Measurements from ENCODE around the gene RNF180. TPM values are rescaled to one million over a fixed set of nuclear protein-coding genes. Genes with fewer than 3 reads are reported as not detected.

RNF180 gene
- polyA plus RNA-seq, 1 donor from 2014 or later: 6.4 TPM

DNA sequence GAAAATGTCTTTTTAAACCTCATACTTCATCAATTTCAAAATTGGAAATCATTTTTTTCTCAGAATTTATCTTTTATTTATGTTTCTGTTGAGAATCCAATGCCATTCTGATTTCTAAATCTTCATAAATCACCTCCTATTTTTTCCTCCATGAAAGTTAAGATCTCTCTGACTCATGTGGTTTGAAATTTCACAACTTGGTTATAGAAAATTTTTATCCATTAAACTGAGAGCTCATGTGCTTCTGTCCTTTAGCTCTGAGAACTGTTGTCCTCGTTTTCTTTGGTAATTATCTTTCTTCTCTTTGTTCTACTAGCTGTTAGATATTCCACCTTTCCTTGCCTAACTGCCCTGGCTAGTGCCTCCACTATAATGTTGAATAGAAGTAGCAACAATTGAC lies 1.5 kb upstream of the RNF180 start:
- Histone ChIP-seq H3K4me3 (ENCODE audit: low read length) (no peak overlapping the region), H3K9me3 (ENCODE audit: low read length) (no peaks in the 10 kb centered on the region), H3K36me3 (ENCODE audit: insufficient read depth, low read length) (no peaks in the 10 kb centered on the region), H4K20me1 (ENCODE audit: insufficient read depth) (no peaks in the 10 kb centered on the region), H2AFZ (ENCODE audit: low read depth, low read length) (no peak overlapping the region), H3K9me2 (ENCODE audit: insufficient read depth, low read length) (no peaks in the 10 kb centered on the region), H3K27me3 (ENCODE audit: insufficient read depth, low read depth, low read length) (peaks cover 31% of the 10 kb centered on the region), H3K4me2 (ENCODE audit: low read length) (no peak overlapping the region), H3K9ac (ENCODE audit: low read length) (no peak overlapping the region), H3K79me2 (replicated peaks; ENCODE audit: insufficient read depth, low read length) (peaks cover 6% of the 10 kb centered on the region), H3F3A (ENCODE audit: insufficient read depth, low read length, poor library complexity, severe bottlenecking) (no peaks in the 10 kb centered on the region), H3K27ac (ENCODE audit: low read length) (no peak overlapping the region)
- TF ChIP-seq POLR2AphosphoS5 (IDR thresholded peaks at IDR 0.05) (no peak), EZH2 (IDR thresholded peaks at IDR 0.05; ENCODE audit: borderline replicate concordance, insufficient read depth, low read length, poor library complexity, severe bottlenecking) (no peak), SMC3 (conservative IDR thresholded peaks at IDR 0.05; ENCODE audit: poor library complexity) (no peak), RAD21 (conservative IDR thresholded peaks at IDR 0.05) (no peak), TAF1 (IDR thresholded peaks at IDR 0.05; ENCODE audit: low read depth) (no peak), MXI1 (conservative IDR thresholded peaks at IDR 0.05; ENCODE audit: poor library complexity, severe bottlenecking) (no peak), EP300 (conservative IDR thresholded peaks at IDR 0.05; ENCODE audit: poor library complexity, severe bottlenecking) (no peak)
- TF ChIP-seq, protein P1, sequence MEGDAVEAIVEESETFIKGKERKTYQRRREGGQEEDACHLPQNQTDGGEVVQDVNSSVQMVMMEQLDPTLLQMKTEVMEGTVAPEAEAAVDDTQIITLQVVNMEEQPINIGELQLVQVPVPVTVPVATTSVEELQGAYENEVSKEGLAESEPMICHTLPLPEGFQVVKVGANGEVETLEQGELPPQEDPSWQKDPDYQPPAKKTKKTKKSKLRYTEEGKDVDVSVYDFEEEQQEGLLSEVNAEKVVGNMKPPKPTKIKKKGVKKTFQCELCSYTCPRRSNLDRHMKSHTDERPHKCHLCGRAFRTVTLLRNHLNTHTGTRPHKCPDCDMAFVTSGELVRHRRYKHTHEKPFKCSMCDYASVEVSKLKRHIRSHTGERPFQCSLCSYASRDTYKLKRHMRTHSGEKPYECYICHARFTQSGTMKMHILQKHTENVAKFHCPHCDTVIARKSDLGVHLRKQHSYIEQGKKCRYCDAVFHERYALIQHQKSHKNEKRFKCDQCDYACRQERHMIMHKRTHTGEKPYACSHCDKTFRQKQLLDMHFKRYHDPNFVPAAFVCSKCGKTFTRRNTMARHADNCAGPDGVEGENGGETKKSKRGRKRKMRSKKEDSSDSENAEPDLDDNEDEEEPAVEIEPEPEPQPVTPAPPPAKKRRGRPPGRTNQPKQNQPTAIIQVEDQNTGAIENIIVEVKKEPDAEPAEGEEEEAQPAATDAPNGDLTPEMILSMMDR (IDR thresholded peaks at IDR 0.05; ENCODE audit: poor library complexity, severe bottlenecking): no peak
- TF ChIP-seq, protein P2, sequence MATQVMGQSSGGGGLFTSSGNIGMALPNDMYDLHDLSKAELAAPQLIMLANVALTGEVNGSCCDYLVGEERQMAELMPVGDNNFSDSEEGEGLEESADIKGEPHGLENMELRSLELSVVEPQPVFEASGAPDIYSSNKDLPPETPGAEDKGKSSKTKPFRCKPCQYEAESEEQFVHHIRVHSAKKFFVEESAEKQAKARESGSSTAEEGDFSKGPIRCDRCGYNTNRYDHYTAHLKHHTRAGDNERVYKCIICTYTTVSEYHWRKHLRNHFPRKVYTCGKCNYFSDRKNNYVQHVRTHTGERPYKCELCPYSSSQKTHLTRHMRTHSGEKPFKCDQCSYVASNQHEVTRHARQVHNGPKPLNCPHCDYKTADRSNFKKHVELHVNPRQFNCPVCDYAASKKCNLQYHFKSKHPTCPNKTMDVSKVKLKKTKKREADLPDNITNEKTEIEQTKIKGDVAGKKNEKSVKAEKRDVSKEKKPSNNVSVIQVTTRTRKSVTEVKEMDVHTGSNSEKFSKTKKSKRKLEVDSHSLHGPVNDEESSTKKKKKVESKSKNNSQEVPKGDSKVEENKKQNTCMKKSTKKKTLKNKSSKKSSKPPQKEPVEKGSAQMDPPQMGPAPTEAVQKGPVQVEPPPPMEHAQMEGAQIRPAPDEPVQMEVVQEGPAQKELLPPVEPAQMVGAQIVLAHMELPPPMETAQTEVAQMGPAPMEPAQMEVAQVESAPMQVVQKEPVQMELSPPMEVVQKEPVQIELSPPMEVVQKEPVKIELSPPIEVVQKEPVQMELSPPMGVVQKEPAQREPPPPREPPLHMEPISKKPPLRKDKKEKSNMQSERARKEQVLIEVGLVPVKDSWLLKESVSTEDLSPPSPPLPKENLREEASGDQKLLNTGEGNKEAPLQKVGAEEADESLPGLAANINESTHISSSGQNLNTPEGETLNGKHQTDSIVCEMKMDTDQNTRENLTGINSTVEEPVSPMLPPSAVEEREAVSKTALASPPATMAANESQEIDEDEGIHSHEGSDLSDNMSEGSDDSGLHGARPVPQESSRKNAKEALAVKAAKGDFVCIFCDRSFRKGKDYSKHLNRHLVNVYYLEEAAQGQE (IDR thresholded peaks at IDR 0.05; ENCODE audit: borderline replicate concordance): no peak

GRCh38 chr5:64165160-64165499 lies 513 bp upstream of the RNF180 start:
- no peak overlapping the region for H2AFZ ChIP-seq (ENCODE audit: low read depth, low read length)
- peaks cover 6% of the 10 kb centered on the region for H3K79me2 ChIP-seq (replicated peaks; ENCODE audit: insufficient read depth, low read length)
- no peaks in the 10 kb centered on the region for H3K36me3 ChIP-seq (ENCODE audit: insufficient read depth, low read length)
- peak overlapping the region; percentile 47 for H3K4me2 ChIP-seq (ENCODE audit: low read length)
- no peaks in the 10 kb centered on the region for H3F3A ChIP-seq (ENCODE audit: insufficient read depth, low read length, poor library complexity, severe bottlenecking)
- H3K9me2 ChIP-seq (ENCODE audit: insufficient read depth, low read length): no peaks in the 10 kb centered on the region
- peak overlapping the region; percentile 74 for H3K9ac ChIP-seq (ENCODE audit: low read length)
- no peaks in the 10 kb centered on the region for H3K9me3 ChIP-seq (ENCODE audit: low read length)
- no peak overlapping the region for H3K27ac ChIP-seq (ENCODE audit: low read length)
- H3K27me3 ChIP-seq (ENCODE audit: insufficient read depth, low read depth, low read length): peaks cover 31% of the 10 kb centered on the region
- H3K4me3 ChIP-seq (ENCODE audit: low read length): peak overlapping the region; percentile 78
- no peaks in the 10 kb centered on the region for H4K20me1 ChIP-seq (ENCODE audit: insufficient read depth)
- TF ChIP-seq, protein P2 (IDR thresholded peaks at IDR 0.05; ENCODE audit: borderline replicate concordance): no peak
- no peak for TF ChIP-seq POLR2AphosphoS5 (IDR thresholded peaks at IDR 0.05)
- TF ChIP-seq RAD21 (conservative IDR thresholded peaks at IDR 0.05): no peak
- no peak for TF ChIP-seq TAF1 (IDR thresholded peaks at IDR 0.05; ENCODE audit: low read depth)
- TF ChIP-seq, protein P1 (IDR thresholded peaks at IDR 0.05; ENCODE audit: poor library complexity, severe bottlenecking): no peak
- no peak for TF ChIP-seq EZH2 (IDR thresholded peaks at IDR 0.05; ENCODE audit: borderline replicate concordance, insufficient read depth, low read length, poor library complexity, severe bottlenecking)
- TF ChIP-seq MXI1 (conservative IDR thresholded peaks at IDR 0.05; ENCODE audit: poor library complexity, severe bottlenecking): no peak
- no peak for TF ChIP-seq EP300 (conservative IDR thresholded peaks at IDR 0.05; ENCODE audit: poor library complexity, severe bottlenecking)
- no peak for TF ChIP-seq SMC3 (conservative IDR thresholded peaks at IDR 0.05; ENCODE audit: poor library complexity)
